Gastroesophageal sphincter (tissue), 3 donors: ENCODE results near the gene KLF6.

Experiments used
- CTCF ChIP-seq, 4 experiments: fragments of 200-600 bp in 2 of 4; fragments of 450-650 bp in 2 of 4; sonication (generic) in 1 of 4; IDR thresholded peaks; one replicate each; pipeline ENCODE4 v1.5.1; 2017 to 2019; ENCODE audit warnings: antibody characterized with exemption in 4 of 4, mild to moderate bottlenecking in 2 of 4, moderate library complexity in 2 of 4
- POLR2AphosphoS5 ChIP-seq: sonication (generic); formaldehyde crosslinking; IDR thresholded peaks from one replicate; pipeline ENCODE4 v1.6.1; 2017; ENCODE audit warnings: antibody characterized with exemption

- TF ChIP-seq POLR2AphosphoS5, result no peak
- no peak for TF ChIP-seq CTCF (IDR thresholded peaks at IDR 0.05)
These were observed 42.9 kb upstream of the KLF6 start for GRCh38 chr10:3827768-3828403.
